HG03108 (cell line): Measurements from ENCODE around the gene C1orf210.

Experiments
- ATAC-seq: cut with Tn5 transposase; IDR thresholded peaks from one replicate; pipeline ENCODE4 v1.9.1; 2021; ENCODE audit warnings: moderate library complexity; ENCODE audit not compliant: unreplicated experiment

C1orf210 gene

GRCh38 chr1:43285269-43285990, at the start of gene C1orf210:
Gene C1orf210, minus strand, starts transcription at chr1:43285581. Its CDS starts 2,311 bp downstream, at chr1:43283270.
- no peak for ATAC-seq

- ATAC-seq = no peak
These were observed 49.2 kb upstream of the C1orf210 start for GRCh38 chr1:43334453-43335205.

GRCh38 chr1:43331688-43332087, 46.3 kb upstream of the C1orf210 start:
- ATAC-seq = no peak

GRCh38 chr1:43329995-43330751, 44.8 kb upstream of the C1orf210 start:
- no peak for ATAC-seq

- ATAC-seq = no peak
These were observed 42.3 kb upstream of the C1orf210 start for GRCh38 chr1:43327549-43328292.

- ATAC-seq = no peak
These were observed 40.0 kb upstream of the C1orf210 start for GRCh38 chr1:43325381-43325780.

GRCh38 chr1:43324810-43325209, 39.4 kb upstream of the C1orf210 start:
- ATAC-seq = no peak

- ATAC-seq = no peak
These were observed 37.1 kb upstream of the C1orf210 start for GRCh38 chr1:43322506-43322905.

- ATAC-seq = no peak
These were observed 36.0 kb upstream of the C1orf210 start for GRCh38 chr1:43321331-43321891.

- ATAC-seq = no peak
These were observed 34.4 kb upstream of the C1orf210 start for GRCh38 chr1:43319766-43320165.

- no peak for ATAC-seq
These were observed 33.9 kb upstream of the C1orf210 start for GRCh38 chr1:43319288-43319687.

- ATAC-seq = no peak
These were observed 33.5 kb upstream of the C1orf210 start for GRCh38 chr1:43318831-43319230.

- no peak for ATAC-seq
These were observed 32.6 kb upstream of the C1orf210 start for GRCh38 chr1:43317817-43318471.

- ATAC-seq = no peak
These were observed 31.5 kb upstream of the C1orf210 start for GRCh38 chr1:43316738-43317520.

- ATAC-seq = no peak
These were observed 30.8 kb upstream of the C1orf210 start for GRCh38 chr1:43315963-43316737.

GRCh38 chr1:43315481-43315880, 30.1 kb upstream of the C1orf210 start:
- no peak for ATAC-seq

- no peak for ATAC-seq
These were observed 28.9 kb upstream of the C1orf210 start for GRCh38 chr1:43314233-43314632.

- no peak for ATAC-seq
These were observed 28.4 kb upstream of the C1orf210 start for GRCh38 chr1:43313771-43314170.
